Activated naive CD4-positive, alpha-beta T cell treated with anti-CD3 and anti-CD28 coated beads, Interleukin-2, amount 50 U/mL, for 24 hours (primary cell): ENCODE results near the gene RTF1.

Experiments used
- H3K27ac Mint-ChIP-seq: one replicate; pipeline ENCODE4 v1.8.0; 2021; ENCODE audit warnings: mild to moderate bottlenecking, mixed read lengths
- H3K27me3 Mint-ChIP-seq: one replicate; pipeline ENCODE4 v1.8.0; 2021; ENCODE audit warnings: mixed read lengths
- H3K36me3 Mint-ChIP-seq: one replicate; pipeline ENCODE4 v1.8.0; 2021; ENCODE audit warnings: mixed read lengths
- H3K4me1 Mint-ChIP-seq: one replicate; pipeline ENCODE4 v1.8.0; 2021; ENCODE audit warnings: mixed read lengths
- H3K4me3 Mint-ChIP-seq: one replicate; pipeline ENCODE4 v1.8.0; 2021; ENCODE audit warnings: mild to moderate bottlenecking, mixed read lengths
- H3K9me3 Mint-ChIP-seq: one replicate; pipeline ENCODE4 v1.8.0; 2021; ENCODE audit warnings: mixed read lengths

Gene RTF1

GRCh38 chr15:41491889-41492288 is 75.0 kb downstream of the RTF1 start:
- Mint-ChIP-seq H3K27me3 (peaks cover 8% of the 10 kb centered on the region), H3K4me1 (peaks cover 22% of the 10 kb centered on the region), H3K4me3 (no peak overlapping the region), H3K36me3 (no peaks in the 10 kb centered on the region), H3K9me3 (no peaks in the 10 kb centered on the region), H3K27ac (no peak overlapping the region)

DNA sequence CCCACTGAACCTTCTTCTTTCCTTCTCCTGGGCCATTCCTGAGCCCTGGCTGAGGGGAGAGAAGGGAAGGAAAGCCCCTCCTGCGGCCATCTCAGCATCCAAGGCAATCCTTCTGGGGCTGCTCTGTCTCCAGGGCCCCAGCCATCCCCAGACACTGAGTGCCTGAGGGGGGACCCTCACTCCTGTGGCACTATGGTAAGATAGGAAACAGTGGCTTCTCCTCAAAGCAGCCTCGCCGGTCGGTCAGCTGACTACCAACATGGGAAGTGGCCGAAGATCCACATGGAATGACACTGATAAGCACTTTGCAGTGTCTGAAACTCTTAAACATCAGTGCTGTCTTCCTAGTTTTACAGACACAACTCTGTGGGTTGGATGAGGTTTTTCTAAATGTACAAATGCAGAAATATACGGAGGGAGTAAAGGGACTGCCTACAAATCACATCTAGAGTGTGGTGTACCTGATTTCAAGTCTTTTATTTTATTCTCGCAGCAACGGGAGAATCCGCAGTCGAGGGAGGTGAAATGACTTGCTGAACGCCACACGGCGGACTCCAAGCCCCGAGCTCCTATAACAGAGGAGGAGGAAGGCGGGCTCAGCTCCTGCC is 75.8 kb downstream of the RTF1 start:
- no peaks in the 10 kb centered on the region for H3K9me3 Mint-ChIP-seq
- H3K27me3 Mint-ChIP-seq, result peaks cover 13% of the 10 kb centered on the region
- H3K27ac Mint-ChIP-seq, result peak overlapping the region; percentile 70
- peak overlapping the region; percentile 88 for H3K4me3 Mint-ChIP-seq
- H3K4me1 Mint-ChIP-seq, result peaks cover 22% of the 10 kb centered on the region
- no peaks in the 10 kb centered on the region for H3K36me3 Mint-ChIP-seq

GRCh38 chr15:41493205-41493901 is 76.5 kb downstream of the RTF1 start, which contains the start of gene ITPKA:
Gene ITPKA (plus strand): TSS chr15:41493874. CDS start chr15:41493928, 54 bp downstream.
- peaks cover 13% of the 10 kb centered on the region for H3K27me3 Mint-ChIP-seq
- peaks cover 18% of the 10 kb centered on the region for H3K4me1 Mint-ChIP-seq
- peak within 1 kb of the TSS; percentile 88 for H3K4me3 Mint-ChIP-seq
- H3K36me3 Mint-ChIP-seq, result no peaks in the 10 kb centered on the region
- H3K9me3 Mint-ChIP-seq, result no peaks in the 10 kb centered on the region
- H3K27ac Mint-ChIP-seq, result peak within 1 kb of the TSS; percentile 70

DNA sequence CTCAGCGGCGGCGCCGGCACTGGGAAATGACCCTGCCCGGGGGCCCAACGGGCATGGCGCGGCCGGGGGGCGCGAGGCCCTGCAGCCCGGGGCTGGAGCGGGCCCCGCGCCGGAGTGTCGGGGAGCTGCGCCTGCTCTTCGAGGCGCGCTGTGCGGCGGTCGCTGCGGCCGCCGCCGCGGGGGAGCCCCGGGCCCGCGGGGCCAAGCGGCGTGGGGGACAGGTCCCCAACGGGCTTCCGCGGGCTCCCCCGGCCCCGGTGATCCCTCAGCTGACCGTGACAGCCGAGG is 77.0 kb downstream of the RTF1 start:
- H3K27me3 Mint-ChIP-seq, result peaks cover 18% of the 10 kb centered on the region
- H3K36me3 Mint-ChIP-seq, result no peaks in the 10 kb centered on the region
- peaks cover 14% of the 10 kb centered on the region for H3K4me1 Mint-ChIP-seq
- no peaks in the 10 kb centered on the region for H3K9me3 Mint-ChIP-seq
- H3K27ac Mint-ChIP-seq, result no peak overlapping the region
- H3K4me3 Mint-ChIP-seq, result no peak overlapping the region

DNA sequence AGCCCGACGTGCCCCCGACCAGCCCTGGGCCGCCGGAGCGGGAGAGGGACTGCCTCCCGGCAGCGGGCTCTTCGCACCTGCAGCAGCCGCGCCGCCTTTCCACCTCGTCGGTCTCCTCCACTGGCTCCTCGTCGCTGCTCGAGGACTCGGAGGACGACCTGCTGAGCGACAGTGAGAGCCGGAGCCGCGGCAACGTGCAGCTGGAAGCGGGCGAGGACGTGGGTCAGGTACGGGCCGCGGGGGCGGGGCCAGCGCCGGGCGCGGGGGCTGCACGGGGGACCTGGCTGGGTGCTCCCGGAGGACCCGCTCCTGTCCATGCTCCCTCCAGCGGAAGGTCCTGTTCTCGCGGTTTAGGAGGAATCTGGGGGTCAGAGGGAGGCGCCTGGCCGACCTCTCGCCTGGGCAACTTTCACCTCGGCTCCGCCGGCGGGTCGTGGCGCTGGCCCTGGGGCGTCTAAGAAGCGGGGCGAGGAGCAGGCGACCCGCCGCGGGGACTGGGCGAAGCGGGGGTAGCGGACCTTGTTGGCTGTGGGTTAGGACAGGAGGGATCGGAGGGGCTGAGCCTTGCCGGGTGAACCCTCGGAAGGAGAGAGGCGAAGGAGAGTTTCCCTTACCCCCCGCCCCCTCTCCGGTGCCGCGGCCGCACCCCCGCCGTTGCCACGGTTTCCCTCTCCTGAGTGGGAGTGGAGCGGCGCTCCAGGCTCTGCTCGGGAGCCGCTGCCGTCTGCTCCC is 77.5 kb downstream of the RTF1 start:
- H3K4me3 Mint-ChIP-seq, result peak overlapping the region; percentile 69
- H3K36me3 Mint-ChIP-seq, result no peaks in the 10 kb centered on the region
- no peaks in the 10 kb centered on the region for H3K9me3 Mint-ChIP-seq
- H3K27me3 Mint-ChIP-seq, result peaks cover 22% of the 10 kb centered on the region
- H3K27ac Mint-ChIP-seq, result no peak overlapping the region
- H3K4me1 Mint-ChIP-seq, result peaks cover 14% of the 10 kb centered on the region

DNA sequence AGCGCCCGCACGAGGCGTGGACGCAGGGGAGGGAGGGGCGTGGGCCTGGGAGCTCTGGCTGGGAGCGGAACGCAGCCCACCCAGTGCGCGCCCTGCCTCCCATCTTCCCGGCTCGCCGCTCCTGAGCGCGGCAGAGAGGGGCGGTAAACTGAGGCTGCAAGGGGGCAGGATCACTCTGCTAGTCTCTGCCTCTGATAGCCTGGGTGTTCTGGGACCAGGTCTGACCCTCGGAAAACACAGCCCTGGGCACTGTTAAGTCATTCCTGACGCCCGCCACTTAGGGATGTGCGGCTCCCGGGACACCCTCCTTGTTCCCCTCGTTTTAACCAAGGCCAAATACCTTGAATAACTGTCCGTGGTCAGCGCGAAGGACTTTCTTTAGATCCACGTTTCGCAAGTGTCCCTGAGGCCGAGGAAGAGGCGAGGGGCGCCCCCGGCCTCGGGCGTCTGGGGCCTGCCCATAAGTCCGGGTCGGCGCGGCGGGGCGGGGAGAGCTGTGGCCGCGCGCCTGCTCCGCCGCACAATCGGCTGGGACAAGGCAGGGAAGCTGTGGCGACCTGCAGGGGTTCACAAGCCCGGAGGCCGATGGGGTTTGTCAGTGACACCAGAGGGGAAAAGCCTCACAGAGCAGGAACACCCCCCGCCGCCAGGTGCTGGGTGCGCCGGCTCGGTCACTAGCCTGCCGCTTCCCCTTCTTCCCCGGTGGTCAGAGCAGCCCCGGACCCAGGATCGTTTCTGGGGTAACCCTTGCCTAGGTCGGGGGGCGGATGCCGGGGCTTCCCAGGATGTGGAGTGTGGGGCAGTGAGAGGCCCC is 78.2 kb downstream of the RTF1 start:
- peak overlapping the region; percentile 59 for H3K4me3 Mint-ChIP-seq
- no peaks in the 10 kb centered on the region for H3K9me3 Mint-ChIP-seq
- H3K4me1 Mint-ChIP-seq, result peaks cover 13% of the 10 kb centered on the region
- H3K27me3 Mint-ChIP-seq, result peaks cover 26% of the 10 kb centered on the region
- H3K36me3 Mint-ChIP-seq, result no peaks in the 10 kb centered on the region
- H3K27ac Mint-ChIP-seq, result no peak overlapping the region

- H3K9me3 Mint-ChIP-seq, result no peaks in the 10 kb centered on the region
- peak overlapping the region; percentile 59 for H3K4me3 Mint-ChIP-seq
- no peak overlapping the region for H3K27ac Mint-ChIP-seq
- no peaks in the 10 kb centered on the region for H3K36me3 Mint-ChIP-seq
- H3K27me3 Mint-ChIP-seq, result peaks cover 32% of the 10 kb centered on the region
- peaks cover 8% of the 10 kb centered on the region for H3K4me1 Mint-ChIP-seq
Observed at GRCh38 chr15:41495736-41496599, 79.1 kb downstream of the RTF1 start.

DNA sequence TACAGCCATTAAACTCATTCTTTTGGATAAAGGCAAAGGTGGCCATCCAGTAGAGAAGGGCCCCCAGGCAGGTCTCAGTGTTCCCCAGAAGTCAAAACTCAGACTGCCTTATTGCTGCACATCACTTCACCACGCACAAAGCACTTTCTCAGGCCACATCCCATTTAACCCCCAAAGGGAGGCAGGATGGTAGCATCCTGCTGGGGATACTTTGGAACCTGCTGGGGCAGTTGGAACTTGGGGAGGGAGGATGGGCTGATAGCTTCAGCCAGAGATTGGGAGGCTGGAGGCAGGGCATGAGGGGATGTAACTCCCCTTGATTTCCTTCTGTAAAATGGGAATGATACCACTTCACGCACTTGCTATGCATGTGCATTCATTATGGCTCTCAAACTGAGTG is 81.8 kb downstream of the RTF1 start:
- H3K27ac Mint-ChIP-seq, result peak overlapping the region; percentile 65
- H3K4me1 Mint-ChIP-seq, result peaks cover 16% of the 10 kb centered on the region
- H3K4me3 Mint-ChIP-seq, result no peak overlapping the region
- H3K36me3 Mint-ChIP-seq, result no peaks in the 10 kb centered on the region
- H3K27me3 Mint-ChIP-seq, result peaks cover 39% of the 10 kb centered on the region
- no peaks in the 10 kb centered on the region for H3K9me3 Mint-ChIP-seq

DNA sequence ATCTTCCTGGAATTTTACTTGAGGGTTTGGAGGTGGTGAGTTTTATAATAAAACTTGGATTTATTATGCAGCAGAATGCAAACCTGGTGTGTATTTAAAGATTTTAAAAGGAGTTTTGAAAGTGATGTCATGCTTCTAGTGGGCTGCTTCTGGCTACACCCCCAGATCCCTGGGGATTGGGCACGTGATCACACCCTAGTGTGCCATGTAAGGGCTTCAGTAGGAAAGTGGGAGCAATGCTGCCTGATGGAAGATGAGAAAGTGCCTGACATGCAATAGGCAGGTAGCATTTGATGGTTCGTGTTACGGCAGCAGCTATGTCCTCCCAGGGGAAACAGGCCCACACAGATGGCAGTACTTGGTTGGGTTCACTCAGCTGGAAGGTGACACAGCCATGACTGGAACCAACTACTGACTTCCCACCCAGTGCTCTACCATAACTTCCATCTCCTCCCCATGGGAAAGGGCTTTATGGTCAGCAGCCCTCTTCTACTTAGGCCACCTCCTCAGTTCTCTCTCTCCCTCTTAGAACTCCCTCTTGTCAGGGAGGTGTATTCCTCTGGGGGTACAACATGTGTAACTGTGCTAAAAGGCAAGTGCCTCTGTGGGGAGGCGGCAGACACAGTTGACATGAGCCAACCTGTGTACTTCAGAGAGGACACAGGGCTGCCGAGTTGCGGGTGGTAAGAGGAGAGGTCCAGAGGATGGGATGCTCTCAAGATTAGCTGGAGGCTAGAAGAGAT is 82.4 kb downstream of the RTF1 start:
- H3K4me3 Mint-ChIP-seq, result no peak overlapping the region
- no peaks in the 10 kb centered on the region for H3K9me3 Mint-ChIP-seq
- no peaks in the 10 kb centered on the region for H3K36me3 Mint-ChIP-seq
- H3K27me3 Mint-ChIP-seq, result peaks cover 39% of the 10 kb centered on the region
- no peak overlapping the region for H3K27ac Mint-ChIP-seq
- peaks cover 16% of the 10 kb centered on the region for H3K4me1 Mint-ChIP-seq

- H3K9me3 Mint-ChIP-seq, result no peaks in the 10 kb centered on the region
- H3K4me3 Mint-ChIP-seq, result peak overlapping the region; percentile 73
- H3K36me3 Mint-ChIP-seq, result no peaks in the 10 kb centered on the region
- H3K27me3 Mint-ChIP-seq, result peaks cover 38% of the 10 kb centered on the region
- H3K27ac Mint-ChIP-seq, result no peak overlapping the region
- H3K4me1 Mint-ChIP-seq, result peaks cover 16% of the 10 kb centered on the region
Observed at GRCh38 chr15:41501191-41501917, 84.5 kb downstream of the RTF1 start.

DNA sequence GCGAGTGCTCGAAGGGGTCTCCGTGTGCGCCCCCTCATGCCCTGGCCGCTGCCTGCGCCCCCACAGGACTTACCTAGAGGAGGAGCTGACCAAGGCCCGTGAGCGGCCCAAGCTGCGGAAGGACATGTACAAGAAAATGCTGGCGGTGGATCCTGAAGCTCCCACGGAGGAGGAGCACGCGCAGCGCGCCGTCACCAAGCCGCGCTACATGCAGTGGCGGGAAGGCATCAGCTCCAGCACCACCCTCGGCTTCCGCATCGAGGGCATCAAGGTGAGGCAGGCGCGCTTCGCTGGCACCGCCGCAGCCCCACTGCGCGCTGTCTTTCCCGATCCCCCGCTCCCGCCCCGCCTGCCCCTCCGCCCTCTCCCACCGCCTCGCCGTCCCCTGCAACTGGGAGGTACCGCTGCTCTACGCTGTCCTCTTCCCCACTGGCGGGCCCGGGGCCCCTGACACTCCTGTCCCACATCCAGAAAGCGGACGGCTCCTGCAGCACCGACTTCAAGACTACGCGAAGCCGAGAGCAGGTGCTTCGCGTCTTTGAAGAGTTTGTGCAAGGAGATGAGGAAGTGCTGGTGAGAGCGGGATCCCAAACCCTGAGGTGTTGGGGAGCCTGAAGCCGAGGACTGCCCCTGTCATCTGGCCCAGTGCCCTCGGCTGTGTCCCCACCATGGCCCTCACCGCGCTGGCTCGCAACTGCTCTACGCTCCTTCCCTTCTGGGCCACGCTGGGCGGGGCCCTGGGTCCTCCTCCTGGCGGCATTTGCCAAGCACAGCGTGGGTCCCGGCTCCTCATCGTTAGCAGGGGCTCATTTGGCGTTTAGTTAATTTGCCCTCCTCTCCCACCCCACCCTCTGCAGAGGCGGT is 85.3 kb downstream of the RTF1 start:
- Mint-ChIP-seq H3K9me3 (no peaks in the 10 kb centered on the region), H3K27me3 (peaks cover 32% of the 10 kb centered on the region), H3K36me3 (no peaks in the 10 kb centered on the region), H3K4me1 (peaks cover 16% of the 10 kb centered on the region), H3K4me3 (peak overlapping the region; percentile 71), H3K27ac (no peak overlapping the region)

DNA sequence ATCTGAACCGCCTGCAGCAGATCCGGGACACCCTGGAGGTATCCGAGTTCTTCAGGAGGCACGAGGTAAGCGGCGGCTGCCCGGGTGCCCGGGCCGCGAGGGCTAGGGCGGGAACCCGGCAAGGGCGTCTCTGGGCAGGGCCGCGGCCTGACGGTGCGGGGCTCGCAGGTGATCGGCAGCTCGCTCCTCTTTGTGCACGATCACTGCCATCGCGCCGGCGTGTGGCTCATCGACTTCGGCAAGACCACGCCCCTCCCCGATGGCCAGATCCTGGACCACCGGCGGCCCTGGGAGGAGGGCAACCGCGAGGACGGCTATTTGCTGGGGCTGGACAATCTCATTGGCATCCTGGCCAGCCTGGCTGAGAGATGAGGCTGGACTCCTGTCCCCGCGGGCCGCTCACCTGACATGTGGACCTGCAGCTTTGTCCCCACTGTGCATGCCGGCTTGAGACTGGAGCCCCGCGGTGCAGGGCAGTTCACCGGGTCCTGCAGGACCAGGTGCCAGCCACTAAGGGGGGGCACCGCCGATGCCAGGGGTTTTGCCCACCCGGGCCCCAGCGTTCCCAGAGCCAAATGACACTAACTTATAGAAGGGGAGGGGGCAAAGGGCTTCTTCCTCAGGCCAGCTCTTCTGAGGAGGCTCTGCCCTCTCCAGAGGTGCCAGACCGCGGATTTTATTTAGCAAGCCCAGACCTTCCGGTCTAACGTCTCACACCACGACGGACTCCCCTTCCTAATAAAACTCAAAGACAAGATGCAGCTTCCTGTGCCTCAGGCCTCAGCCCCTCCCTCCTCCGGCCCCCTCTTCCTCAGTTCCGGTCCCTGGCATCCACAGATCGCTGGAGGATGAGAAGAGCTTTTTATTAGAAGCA is 86.1 kb downstream of the RTF1 start:
- Mint-ChIP-seq H3K4me3 (peak overlapping the region; percentile 71), H3K36me3 (no peaks in the 10 kb centered on the region), H3K27me3 (peaks cover 29% of the 10 kb centered on the region), H3K27ac (no peak overlapping the region), H3K4me1 (peaks cover 16% of the 10 kb centered on the region), H3K9me3 (no peaks in the 10 kb centered on the region)
